ENCODE results near the gene NSMCE3.

- TF ChIP-seq GATA2 (IDR thresholded peaks at IDR 0.05; ENCODE audit: low read depth, low read length) (no peak), GATA3 (IDR thresholded peaks at IDR 0.05; ENCODE audit: low read depth, low read length) (no peak)
Observed at GRCh38 chr15:29302871-29303270, 33.2 kb upstream of the NSMCE3 start.
